NCI-H1436 (cell line): ENCODE results near the gene AUTS2.

ENCODE experiments used
- DNase-seq: peaks from one replicate; lab custom pipeline; 2025; lab: John Stamatoyannopoulos, UW

AUTS2 gene

DNA sequence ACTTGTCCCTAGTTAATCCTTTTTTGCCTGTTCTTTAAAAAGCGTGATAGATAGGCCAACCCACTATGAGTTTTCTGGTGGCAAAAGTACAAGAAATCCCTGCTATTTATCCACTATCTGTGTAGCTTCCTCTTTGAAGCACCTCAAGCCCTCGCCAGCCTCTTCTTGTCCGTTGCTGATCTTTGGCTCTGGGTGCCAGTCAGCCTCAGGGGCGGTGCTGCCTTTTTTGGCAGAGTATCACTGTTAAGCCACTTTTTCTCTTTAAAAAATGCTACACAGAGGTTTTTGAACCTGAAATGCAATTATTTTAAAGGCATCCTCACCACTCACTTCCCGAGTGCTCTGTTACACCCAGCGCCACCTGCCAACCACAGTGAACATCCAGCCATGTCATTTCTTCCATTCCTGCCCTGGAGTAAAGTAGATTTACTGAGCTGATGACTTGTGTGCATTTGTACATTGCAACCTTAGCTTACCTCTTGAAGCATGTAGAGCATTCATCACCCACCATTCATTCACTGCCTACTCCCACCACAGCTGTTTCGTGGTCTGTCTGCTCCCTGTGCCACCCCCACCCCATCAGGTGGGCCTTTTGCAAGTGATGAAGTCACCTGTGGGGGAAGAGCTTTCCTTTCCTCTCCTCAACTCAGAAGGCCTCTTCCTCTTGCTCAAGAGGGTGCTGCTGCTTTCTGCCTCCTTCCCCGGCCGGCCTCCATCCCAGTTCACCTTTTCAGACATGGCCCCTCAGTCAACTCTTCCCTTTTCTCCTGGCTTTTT is 1119.5 kb downstream of the AUTS2 start:
- no peak for DNase-seq

DNA sequence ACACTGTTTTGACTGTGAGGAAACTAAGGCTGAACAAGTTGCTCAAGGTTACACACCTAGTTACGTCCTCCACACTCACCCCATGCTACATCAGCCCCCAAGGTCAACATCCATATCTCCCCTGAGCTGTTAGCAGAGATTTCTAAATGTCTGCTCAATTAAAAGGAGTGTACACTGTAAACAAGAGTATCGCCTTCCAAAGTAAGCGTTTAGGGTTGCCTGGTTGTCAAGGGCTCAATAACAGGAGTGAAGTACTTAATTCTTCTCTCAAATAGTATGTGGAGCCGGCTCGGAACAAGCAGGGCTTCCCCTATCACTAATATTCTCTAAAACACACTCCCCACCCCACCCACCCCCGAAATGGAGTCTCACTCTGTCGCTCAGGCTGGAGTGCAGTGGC is 1120.8 kb downstream of the AUTS2 start:
- peak; percentile 59 for DNase-seq

GRCh38 chr7:70720191-70720873 is 1122.1 kb downstream of the AUTS2 start:
- DNase-seq: no peak

DNA sequence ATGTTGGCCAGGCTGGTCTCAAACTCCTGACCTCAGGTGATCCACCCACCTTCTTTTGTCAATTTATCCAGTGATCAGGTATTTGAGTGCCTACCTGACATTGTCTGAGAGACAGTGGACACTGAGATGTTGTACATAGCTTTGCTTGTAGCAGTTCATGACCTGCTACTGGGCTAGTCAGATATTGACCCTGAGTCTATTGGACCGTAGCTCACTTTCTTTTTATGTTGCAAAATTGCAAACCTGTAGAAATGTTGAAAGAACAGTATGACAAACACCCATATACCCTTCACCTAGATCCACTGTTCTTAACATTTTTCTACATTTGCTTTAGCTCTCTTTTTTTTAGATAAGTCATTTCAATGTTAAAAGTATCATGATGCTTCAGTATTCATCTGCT is 1123.2 kb downstream of the AUTS2 start:
- no peak for DNase-seq

DNA sequence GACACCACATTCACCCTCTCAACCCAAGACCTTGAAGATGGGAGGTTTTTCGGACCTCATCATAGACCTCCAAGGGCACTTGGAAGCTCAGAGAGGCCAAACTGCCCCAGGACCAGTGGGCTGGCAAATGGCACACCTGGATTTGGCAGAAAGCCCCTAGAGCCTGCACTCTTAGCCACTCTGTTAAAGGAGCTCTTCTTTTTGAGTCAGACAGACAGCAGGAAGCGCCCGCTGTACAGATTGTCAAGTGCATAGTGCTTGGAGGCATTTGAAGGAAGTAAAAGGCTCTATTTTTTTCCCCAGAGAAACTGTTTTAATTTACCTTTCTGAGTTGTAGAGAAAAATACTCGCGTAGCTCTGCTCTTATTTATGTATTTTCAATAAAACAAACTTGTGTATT is 1125.1 kb downstream of the AUTS2 start:
- DNase-seq: no peak

DNA sequence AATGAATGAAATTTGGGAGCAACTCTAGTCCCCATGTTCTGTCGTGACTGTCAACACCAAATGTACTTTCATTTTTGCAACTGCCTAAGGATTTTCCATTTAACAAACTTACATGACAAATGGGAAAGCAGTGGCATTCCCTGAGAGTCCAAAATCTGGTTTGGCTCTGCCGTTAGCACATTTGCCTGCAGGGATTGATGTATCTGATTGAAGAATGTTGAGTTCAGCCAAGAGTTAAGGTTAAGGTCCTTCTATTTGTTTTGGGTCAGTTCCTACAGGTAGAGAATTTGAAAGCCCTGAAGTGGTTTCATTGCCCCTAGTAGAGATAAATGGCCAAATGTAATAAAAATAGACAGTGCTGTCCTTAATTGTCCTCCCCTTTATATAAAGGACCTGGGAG is 1127.2 kb downstream of the AUTS2 start:
- no peak for DNase-seq

DNA sequence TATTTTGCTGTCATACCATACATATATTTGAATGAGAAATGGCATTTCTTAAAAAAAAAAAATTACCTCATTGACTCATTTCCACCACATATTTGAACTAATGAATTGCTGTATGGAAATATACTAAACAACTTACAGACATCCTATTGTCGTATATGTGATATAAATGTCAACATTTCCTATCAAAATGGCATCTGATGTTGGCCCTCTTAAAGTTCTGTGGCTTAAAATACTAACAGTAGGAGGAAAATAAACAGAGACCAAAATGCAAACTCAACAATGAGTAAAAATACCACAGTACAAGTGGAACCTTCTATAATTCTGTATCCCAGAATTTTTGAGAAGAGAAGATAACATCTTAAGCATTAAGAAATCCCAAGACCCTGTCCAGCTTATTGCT is 1128.0 kb downstream of the AUTS2 start:
- no peak for DNase-seq

GRCh38 chr7:70726951-70727378 is 1128.7 kb downstream of the AUTS2 start:
- no peak for DNase-seq

DNA sequence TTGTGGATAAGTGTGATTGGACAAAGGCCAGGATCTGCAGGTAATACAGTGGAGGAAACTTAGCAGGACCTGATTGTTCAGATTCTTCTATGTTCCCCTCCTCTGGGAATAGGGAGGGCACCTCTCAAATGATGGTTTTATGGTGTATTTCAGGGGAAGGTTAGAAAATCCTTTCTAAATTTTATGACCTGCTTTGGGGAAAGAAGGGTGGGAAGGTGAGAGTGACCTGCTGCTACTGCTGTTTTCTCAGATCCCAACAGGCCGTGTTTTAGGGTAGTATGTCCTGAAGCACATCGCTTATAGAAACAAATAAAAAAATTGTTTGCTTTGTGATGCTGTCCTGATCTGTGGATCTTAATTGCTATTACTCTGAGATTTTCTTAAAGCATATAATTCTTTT is 1129.6 kb downstream of the AUTS2 start:
- DNase-seq: no peak

GRCh38 chr7:70728872-70729552 is 1130.7 kb downstream of the AUTS2 start:
- DNase-seq: peak; percentile 81

- peak; percentile 39 for DNase-seq
These were observed 1131.4 kb downstream of the AUTS2 start for GRCh38 chr7:70729553-70730157.

DNA sequence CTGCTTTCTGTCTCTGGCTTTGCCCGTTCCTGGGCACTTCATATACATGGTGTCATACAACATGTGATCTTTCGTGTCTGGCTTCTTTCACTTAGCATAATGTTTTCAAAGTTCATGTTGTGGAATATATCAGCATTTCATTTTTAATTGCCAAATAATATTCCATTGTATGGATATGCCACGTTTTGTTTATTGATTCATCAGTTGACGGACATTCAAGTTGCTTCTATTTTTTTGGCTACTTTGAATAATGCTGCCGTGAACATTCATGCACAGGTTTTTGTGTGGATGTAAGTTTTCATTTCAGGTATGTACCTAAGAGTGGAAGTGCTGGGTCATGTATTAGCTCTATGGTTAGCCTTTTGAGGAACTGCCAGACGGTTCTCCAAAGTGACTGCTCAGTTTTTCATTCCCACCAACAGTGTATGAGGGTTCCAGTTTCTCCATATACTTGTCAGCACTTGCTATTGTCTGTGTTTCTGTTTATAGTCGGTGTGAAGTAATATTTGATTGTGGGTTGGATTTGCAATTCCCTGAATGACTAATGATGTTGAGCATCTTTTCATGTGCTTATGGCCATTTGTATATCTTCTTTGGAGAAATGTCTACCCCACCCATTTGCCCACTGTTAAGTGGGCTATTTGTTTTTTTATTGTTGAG is 1132.3 kb downstream of the AUTS2 start:
- no peak for DNase-seq

DNA sequence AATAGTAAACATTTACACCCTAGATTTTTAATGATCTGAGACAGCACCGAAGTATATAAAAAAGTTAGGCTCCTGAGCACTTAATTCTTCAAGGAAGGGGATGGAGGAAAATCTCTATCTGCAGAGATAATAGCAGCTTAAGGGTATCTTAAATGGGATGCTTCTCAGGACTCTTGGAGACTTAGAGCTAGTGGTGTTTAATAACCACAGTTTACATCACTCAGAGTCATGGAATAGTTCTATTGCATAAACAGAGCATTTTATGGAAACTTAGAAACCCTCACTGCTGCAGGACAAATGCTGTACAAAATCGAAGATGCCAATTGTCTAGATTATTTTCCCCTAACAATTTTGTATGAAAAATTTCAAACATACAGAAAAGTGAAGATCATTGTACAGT is 1134.8 kb downstream of the AUTS2 start:
- DNase-seq: no peak

- DNase-seq: no peak
These were observed 1136.1 kb downstream of the AUTS2 start for GRCh38 chr7:70734411-70734810.

GRCh38 chr7:70735313-70735712 is 1137.0 kb downstream of the AUTS2 start:
- DNase-seq: no peak

DNA sequence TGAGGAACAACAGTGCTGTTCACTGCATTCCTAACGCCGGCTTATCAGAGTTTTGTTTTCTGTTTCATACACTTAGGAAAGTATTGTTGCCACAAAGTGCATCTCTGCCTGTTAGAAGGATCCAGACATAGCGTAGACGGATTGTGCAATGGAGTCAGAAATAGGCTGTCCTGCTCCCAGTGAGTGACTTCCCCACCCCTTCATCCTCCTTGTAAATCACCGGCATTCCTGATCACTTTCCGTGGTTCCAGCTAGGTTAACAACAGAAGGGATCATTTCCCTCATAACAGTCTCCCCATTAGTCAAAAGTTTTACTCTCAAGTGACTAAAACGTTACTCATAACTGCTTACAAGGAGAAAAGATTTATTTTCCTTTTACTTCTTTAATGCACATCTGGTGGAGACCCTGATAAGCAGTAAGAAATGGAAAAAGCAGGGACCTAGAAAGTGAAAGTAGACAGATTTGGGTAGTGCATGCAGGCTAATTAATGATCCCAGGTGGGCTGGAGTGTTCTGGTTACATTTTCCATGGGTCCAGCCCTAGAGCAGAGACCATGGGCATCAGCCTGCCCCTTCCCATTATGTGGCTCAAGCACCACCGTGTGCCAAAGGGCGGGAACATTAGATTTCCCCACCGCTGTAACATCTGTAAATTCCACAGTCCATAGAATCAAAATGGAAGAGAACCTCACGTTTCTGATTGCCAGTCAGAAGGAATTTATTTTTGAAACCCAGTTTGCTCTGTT is 1138.6 kb downstream of the AUTS2 start:
- no peak for DNase-seq

GRCh38 chr7:70738151-70738885 is 1140.0 kb downstream of the AUTS2 start:
- no peak for DNase-seq

DNA sequence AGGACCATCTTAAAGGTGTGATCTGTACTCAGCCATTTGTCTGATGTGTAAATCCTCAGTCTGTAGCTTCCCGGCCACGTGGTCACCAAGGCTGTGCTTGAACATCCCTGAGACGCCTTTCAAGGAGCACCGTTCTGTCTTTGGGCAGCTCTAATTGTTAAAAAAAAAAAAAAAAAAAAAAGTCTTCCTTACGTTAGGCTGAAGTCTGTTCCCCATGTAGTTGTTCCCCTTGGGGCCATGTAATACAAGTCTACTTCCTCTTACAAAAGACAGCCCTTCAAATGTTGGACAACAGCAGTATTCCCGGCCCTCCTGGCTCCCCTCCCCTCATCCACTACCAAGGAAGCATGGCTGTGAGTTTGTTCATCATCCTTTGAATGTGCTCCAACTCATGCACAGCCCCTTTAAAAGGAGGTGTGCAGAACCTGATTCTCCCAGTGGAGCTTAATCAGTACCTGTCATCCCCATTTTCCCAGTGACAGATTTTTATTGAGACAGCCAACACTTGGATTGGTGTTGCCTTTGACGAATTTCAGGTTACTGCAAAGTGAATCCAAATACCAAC is 1141.5 kb downstream of the AUTS2 start:
- no peak for DNase-seq

DNA sequence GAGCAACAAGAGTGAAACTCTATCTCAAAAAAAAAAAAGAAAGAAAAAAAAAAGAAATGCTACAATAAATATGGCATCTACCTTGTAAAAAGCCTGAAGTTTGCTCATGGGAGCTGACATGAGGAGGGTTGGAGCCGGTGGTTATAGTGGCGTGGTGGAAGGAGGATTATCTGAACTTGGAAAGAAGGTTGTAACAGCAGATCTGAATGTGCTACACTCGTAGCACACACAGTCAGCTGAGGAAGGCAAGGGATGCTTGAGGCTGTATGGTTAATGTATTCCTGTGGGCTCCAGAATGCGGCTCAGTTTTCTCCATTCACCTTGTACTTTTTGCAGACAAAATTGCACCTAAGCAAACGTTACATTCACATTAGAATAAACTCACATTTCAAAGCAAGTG is 1143.4 kb downstream of the AUTS2 start:
- no peak for DNase-seq
